ENCODE data around the gene RGS1.

Gene RGS1

GRCh38 chr1:192565946-192566345, 9.6 kb upstream of the RGS1 start:
- H3K4me3 ChIP-seq (ENCODE audit: low read length), result no peak overlapping the region
- peak; percentile 61 for DNase-seq (ENCODE audit: low read depth)
- TF ChIP-seq CTCF (IDR thresholded peaks at IDR 0.05; ENCODE audit: insufficient read depth, low read depth, low read length, missing control alignments), result no peak

GRCh38 chr1:192566657-192567056, 8.9 kb upstream of the RGS1 start:
- no peak overlapping the region for H3K4me3 ChIP-seq (ENCODE audit: low read length)
- no peak for TF ChIP-seq CTCF (IDR thresholded peaks at IDR 0.05; ENCODE audit: insufficient read depth, low read depth, low read length, missing control alignments)
- peak; percentile 30 for DNase-seq (ENCODE audit: low read depth)

- H3K4me3 ChIP-seq (ENCODE audit: low read length), result no peak overlapping the region
- DNase-seq (ENCODE audit: low read depth), result no peak
- TF ChIP-seq CTCF (IDR thresholded peaks at IDR 0.05; ENCODE audit: insufficient read depth, low read depth, low read length, missing control alignments), result no peak
These were observed 7.5 kb upstream of the RGS1 start for GRCh38 chr1:192568063-192568462.

GRCh38 chr1:192571668-192572067, 3.9 kb upstream of the RGS1 start:
- TF ChIP-seq CTCF (IDR thresholded peaks at IDR 0.05; ENCODE audit: insufficient read depth, low read depth, low read length, missing control alignments), result no peak
- H3K4me3 ChIP-seq (ENCODE audit: low read length), result no peak overlapping the region
- no peak for DNase-seq (ENCODE audit: low read depth)

- DNase-seq (ENCODE audit: low read depth), result peak; percentile 36
- H3K4me3 ChIP-seq (ENCODE audit: low read length), result no peak overlapping the region
- TF ChIP-seq CTCF (IDR thresholded peaks at IDR 0.05; ENCODE audit: insufficient read depth, low read depth, low read length, missing control alignments), result no peak
These were observed 2.1 kb upstream of the RGS1 start for GRCh38 chr1:192573499-192573898.

GRCh38 chr1:192574073-192574472, 1.5 kb upstream of the RGS1 start:
- no peak for TF ChIP-seq CTCF (IDR thresholded peaks at IDR 0.05; ENCODE audit: insufficient read depth, low read depth, low read length, missing control alignments)
- DNase-seq (ENCODE audit: low read depth), result no peak
- H3K4me3 ChIP-seq (ENCODE audit: low read length), result no peak overlapping the region

Measured in epithelial cell of esophagus (primary cell).